ENCODE data around the gene KDM4B.

DNA sequence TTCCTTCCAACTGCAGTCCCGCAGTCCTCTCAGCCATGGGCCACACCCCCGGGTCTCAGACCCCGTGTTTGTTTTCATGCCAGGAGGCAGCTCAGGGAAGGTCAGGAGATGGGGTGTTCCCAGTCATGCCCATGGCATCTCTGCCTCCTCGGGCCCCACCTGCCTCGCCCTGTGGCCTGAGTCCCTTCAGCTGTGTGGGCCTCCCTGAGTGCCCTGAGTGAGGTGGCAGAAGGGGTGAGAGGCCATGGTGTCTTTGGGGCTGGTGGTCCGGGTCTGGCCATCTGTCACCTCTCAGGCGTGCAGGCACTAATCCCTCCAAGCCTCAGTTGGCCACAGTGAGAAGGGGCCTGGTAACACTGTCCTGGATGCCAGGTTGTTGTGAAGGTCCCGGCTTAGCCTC, 10.9 kb upstream of the KDM4B start:
- no peak for TF ChIP-seq CTCF (IDR thresholded peaks at IDR 0.05 in 2 of 3, conservative IDR thresholded peaks at IDR 0.05 in 1 of 3; ENCODE audit: borderline replicate concordance in 1 of 3, insufficient read depth in 1 of 3, low read depth in 2 of 3, low read length in 2 of 3)
- no peak for TF ChIP-seq REST (IDR thresholded peaks at IDR 0.05; ENCODE audit: low read depth)
- TF ChIP-seq SIN3A (IDR thresholded peaks at IDR 0.05; ENCODE audit: low read depth): no peak
- TF ChIP-seq POLR2A (IDR thresholded peaks at IDR 0.05; ENCODE audit: borderline replicate concordance, extremely low read depth, insufficient read depth, insufficient read length): no peak
- TF ChIP-seq RAD21 (IDR thresholded peaks at IDR 0.05; ENCODE audit: low read depth): no peak
- TF ChIP-seq, protein P1, sequence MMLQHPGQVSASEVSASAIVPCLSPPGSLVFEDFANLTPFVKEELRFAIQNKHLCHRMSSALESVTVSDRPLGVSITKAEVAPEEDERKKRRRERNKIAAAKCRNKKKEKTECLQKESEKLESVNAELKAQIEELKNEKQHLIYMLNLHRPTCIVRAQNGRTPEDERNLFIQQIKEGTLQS (IDR thresholded peaks at IDR 0.05): no peak
- no peak for TF ChIP-seq CEBPB (IDR thresholded peaks at IDR 0.05; ENCODE audit: low read depth)
- no peak for TF ChIP-seq POLR2AphosphoS5 (IDR thresholded peaks at IDR 0.05; ENCODE audit: low read depth, low read length)
- no peak for TF ChIP-seq EZH2phosphoT487 (IDR thresholded peaks at IDR 0.05; ENCODE audit: borderline replicate concordance)
- TF ChIP-seq EZH2 (IDR thresholded peaks at IDR 0.05): no peak
- no peak for TF ChIP-seq ZFX (IDR thresholded peaks at IDR 0.05)
- no peak for TF ChIP-seq CBX3 (IDR thresholded peaks at IDR 0.05; ENCODE audit: low read depth)
- no peak for TF ChIP-seq ZBTB33 (IDR thresholded peaks at IDR 0.05; ENCODE audit: extremely low read depth, insufficient replicate concordance, low read length)
- no peak for TF ChIP-seq YY1 (IDR thresholded peaks at IDR 0.05; ENCODE audit: extremely low read depth, insufficient replicate concordance, low read depth, low read length)

All from HCT116 (cell line).